Testis (tissue), 3 donors: Measurements from ENCODE around the gene B4GALNT4. TPM values are rescaled to one million over a fixed set of nuclear protein-coding genes. Genes with fewer than 3 reads are reported as not detected.
"Not testable (repeated sequence)": the region's sequence is repeated elsewhere in the genome, so short reads cannot be mapped to it uniquely, and the experiment has no call there.

Source experiments
- DNase-seq: peaks from one replicate; pipeline ENCODE4 v3.0.0-alpha.2; 2019
- H3K27ac ChIP-seq, 2 donors: fragments of 200-600 bp; sonication (generic); one replicate each; pipeline ENCODE4 v1.5.1; 2019
- H3K27me3 ChIP-seq: fragments of 200-600 bp; sonication (generic); one replicate; pipeline ENCODE4 v1.5.1; 2019
- H3K36me3 ChIP-seq: fragments of 200-600 bp; sonication (generic); one replicate; pipeline ENCODE4 v1.5.1; 2017; ENCODE audit warnings: low read depth; ENCODE audit errors: missing control alignments
- H3K4me1 ChIP-seq: fragments of 200-600 bp; sonication (generic); one replicate; pipeline ENCODE4 v1.5.1; 2019
- H3K4me3 ChIP-seq, 2 donors: fragments of 200-600 bp; sonication (generic); one replicate each; pipeline ENCODE4 v1.5.1; 2017 to 2019
- H3K9me3 ChIP-seq: fragments of 200-600 bp; sonication (generic); one replicate; pipeline ENCODE4 v1.5.1; 2017
- CTCF ChIP-seq, 3 experiments: fragments of 450-650 bp in 2 of 3; fragments of 200-600 bp in 1 of 3; sonication (generic) in 1 of 3; IDR thresholded peaks; one replicate each; pipeline ENCODE4 v1.5.1; 2016 to 2019; ENCODE audit warnings: antibody characterized with exemption in 3 of 3, mild to moderate bottlenecking in 2 of 3, moderate library complexity in 1 of 3
- POLR2A ChIP-seq: fragments of 450-650 bp; IDR thresholded peaks from one replicate; pipeline ENCODE4 v1.6.1; 2017; ENCODE audit warnings: antibody characterized with exemption, mild to moderate bottlenecking, moderate library complexity
- WGBS, 2 donors: methylation state at CpG; one replicate each; pipeline ENCODE4 v1.1.5; 2018; 5-methylcytosine and 5-hydroxymethylcytosine counted together
- intact Hi-C: fragments of 100-400 bp; cut with DNase I; formaldehyde crosslinking; loops from one replicate; pipeline ENCODE4 v1.15.1; 2023; ENCODE audit warnings: low total_unique reads
- polyA plus RNA-seq: library from polyadenylated mRNA; stranded (reverse); fragments of 350-450 nt; fragmentation: Illumina TruSeq; extraction: RNeasy Lipid Tissue Mini Kit (QIAGEN cat#74804); gene quantifications from one replicate; pipeline ENCODE4 v1.2.3, GENCODE V29; 2014; ENCODE audit warnings: low read depth, low replicate concordance; ENCODE audit not compliant: insufficient read depth
- total RNA-seq, 2 donors: library from RNA; depleted of rRNA; stranded (reverse); fragments of >200 nt; gene quantifications; one replicate each; pipeline ENCODE4 v1.2.3, GENCODE V29; 2016

B4GALNT4 gene
- total and polyA plus RNA-seq, 3 donors from 2014 or later = 4.3 to 10.1 (median 7.2) TPM

GRCh38 chr11:342328-342727, 27.0 kb upstream of the B4GALNT4 start:
- DNase-seq = no peak
- intact Hi-C loops = no loop called here
- Histone ChIP-seq H3K27me3 (no peaks in the 10 kb centered on the region), H3K27ac (no peak overlapping the region), H3K4me1 (peaks cover 4% of the 10 kb centered on the region), H3K4me3 (no peak overlapping the region), H3K36me3 (no peaks in the 10 kb centered on the region), H3K9me3 (no peaks in the 10 kb centered on the region)
- 76 to 81% methylated on average over 3 of the region's 3 CpGs for WGBS, 2 donors
- no peak for TF ChIP-seq CTCF (IDR thresholded peaks at IDR 0.05)
- no peak for TF ChIP-seq POLR2A

GRCh38 chr11:344836-345578, 24.3 kb upstream of the B4GALNT4 start:
- no peak for DNase-seq
- intact Hi-C loops = no loop called here
- no peak overlapping the region for H3K27ac ChIP-seq
- H3K9me3 ChIP-seq = no peaks in the 10 kb centered on the region
- TF ChIP-seq CTCF (IDR thresholded peaks at IDR 0.05) = no peak
- TF ChIP-seq POLR2A = no peak
- no peak overlapping the region for H3K4me3 ChIP-seq
- no peaks in the 10 kb centered on the region for H3K36me3 ChIP-seq
- WGBS, 2 donors = 90 to 93% methylated on average over 11 of the region's 11 CpGs
- no peaks in the 10 kb centered on the region for H3K27me3 ChIP-seq
- H3K4me1 ChIP-seq = no peaks in the 10 kb centered on the region

- intact Hi-C loops = no loop called here
- H3K4me1 ChIP-seq = no peaks in the 10 kb centered on the region
- no peak for DNase-seq
- no peaks in the 10 kb centered on the region for H3K27me3 ChIP-seq
- TF ChIP-seq POLR2A (no peak), CTCF (IDR thresholded peaks at IDR 0.05) (no peak)
- no peak overlapping the region for H3K27ac ChIP-seq
- H3K4me3 ChIP-seq = no peak overlapping the region
- 86 to 91% methylated on average over 3 of the region's 3 CpGs for WGBS, 2 donors
- H3K9me3 ChIP-seq = no peaks in the 10 kb centered on the region
- H3K36me3 ChIP-seq = no peaks in the 10 kb centered on the region
Observed at GRCh38 chr11:346529-346928, 22.8 kb upstream of the B4GALNT4 start.

GRCh38 chr11:349270-349954, 19.9 kb upstream of the B4GALNT4 start:
- 56 to 66% methylated on average over 8 of the region's 8 CpGs for WGBS, 2 donors

GRCh38 chr11:350033-350722, 19.1 kb upstream of the B4GALNT4 start:
- H3K36me3 ChIP-seq, H3K27ac ChIP-seq, H3K4me3 ChIP-seq, H3K9me3 ChIP-seq, DNase-seq, H3K27me3 ChIP-seq: not testable (repeated sequence)
- intact Hi-C loops = loop anchor here (10.0 kb wide), 1 partner anchor 55 kb away; the partner anchor contains the start of gene IFITM5
- H3K4me1 ChIP-seq = peaks cover 22% of the 10 kb centered on the region
- 77 to 84% methylated on average over 13 to 16 of the region's 16 CpGs for WGBS, 2 donors

More at GRCh38 chr11:349270-349954, 19.9 kb upstream of the B4GALNT4 start:
- H3K4me3 ChIP-seq, H3K27ac ChIP-seq, H3K27me3 ChIP-seq, H3K36me3 ChIP-seq, DNase-seq, H3K9me3 ChIP-seq, intact Hi-C loops: not testable (repeated sequence)
- peaks cover 20% of the 10 kb centered on the region for H3K4me1 ChIP-seq
